Duodenal mucosa (tissue), 2 donors: ENCODE data around the gene SLC17A9.
A peak's percentile ranks its signal among the peaks of the same experiment; 100 is the strongest.

Experiments
- H3K27ac ChIP-seq: one replicate; pipeline ENCODE4 v1.7.0; 2013; ENCODE audit warnings: low read depth, low read length
- H3K27me3 ChIP-seq, 2 donors: one replicate each; pipeline ENCODE4 v1.7.0; 2013; ENCODE audit warnings: low read length in 2 of 2, control low read depth in 1 of 2; ENCODE audit not compliant: insufficient read depth in 2 of 2, control insufficient read depth in 1 of 2
- H3K36me3 ChIP-seq, 2 donors: one replicate each; pipeline ENCODE4 v1.7.0; 2013; ENCODE audit warnings: low read length in 2 of 2, control low read depth in 1 of 2; ENCODE audit not compliant: insufficient read depth in 2 of 2, control insufficient read depth in 1 of 2
- H3K4me1 ChIP-seq, 2 donors: one replicate each; pipeline ENCODE4 v1.7.0; 2013; ENCODE audit warnings: low read length in 2 of 2, control low read depth in 1 of 2; ENCODE audit not compliant: insufficient read depth in 2 of 2, control insufficient read depth in 1 of 2
- H3K4me3 ChIP-seq, 2 donors: one replicate each; pipeline ENCODE4 v1.7.0; 2013; ENCODE audit warnings: low read length in 2 of 2, low read depth in 1 of 2
- H3K9ac ChIP-seq, 2 donors: one replicate each; pipeline ENCODE4 v1.7.0; 2013; ENCODE audit warnings: low read length in 2 of 2, low read depth in 1 of 2
- H3K9me3 ChIP-seq, 2 donors: one replicate each; pipeline ENCODE4 v1.7.0; 2013; ENCODE audit warnings: low read length in 2 of 2, control low read depth in 1 of 2; ENCODE audit not compliant: control insufficient read depth in 1 of 2

Gene SLC17A9

DNA sequence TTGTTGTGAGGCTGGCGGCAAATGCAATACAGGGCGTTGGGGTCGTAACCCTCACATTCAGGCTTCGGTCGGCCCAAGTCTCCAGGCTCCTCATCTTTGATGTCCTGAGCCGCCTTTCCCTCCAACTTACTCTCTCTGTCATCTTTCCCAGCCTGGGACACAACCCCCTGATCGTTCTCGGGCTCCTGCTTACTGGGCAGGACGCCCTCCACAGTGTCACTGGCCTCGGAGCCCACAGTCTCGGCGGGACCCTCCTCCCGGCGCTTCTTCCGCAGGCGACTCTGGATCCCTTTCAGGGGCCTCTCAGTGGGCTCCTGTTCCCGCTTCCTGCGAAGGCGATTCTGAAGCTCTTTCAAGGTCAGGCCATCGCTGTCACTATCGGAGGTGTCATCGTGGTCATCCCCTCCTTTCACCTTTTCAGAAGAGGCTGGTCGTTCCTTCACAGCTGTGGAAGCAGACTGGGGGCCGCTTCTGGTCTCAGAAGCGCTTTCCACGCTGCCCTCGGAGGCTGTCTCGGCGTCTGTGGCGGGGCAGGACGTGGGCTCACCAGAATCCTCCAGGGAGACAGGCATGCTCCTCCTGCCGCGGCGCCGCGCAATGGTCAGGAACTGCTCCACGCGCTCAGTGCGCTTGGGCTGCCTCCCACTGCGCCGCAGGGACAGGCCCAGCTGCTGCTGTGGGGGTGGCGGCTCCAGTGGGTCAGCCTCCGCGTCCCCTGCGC lies 41.6 kb upstream of the SLC17A9 start:
- H3K27ac ChIP-seq, result no peak overlapping the region
- H3K36me3 ChIP-seq, result peaks cover 57 to 69% of the 10 kb centered on the region in 2 donors
- no peaks in the 10 kb centered on the region for H3K27me3 ChIP-seq
- no peaks in the 10 kb centered on the region for H3K9me3 ChIP-seq
- no peak overlapping the region for H3K9ac ChIP-seq
- no peak overlapping the region for H3K4me3 ChIP-seq
- peaks cover 9 to 15% of the 10 kb centered on the region in 2 donors for H3K4me1 ChIP-seq

DNA sequence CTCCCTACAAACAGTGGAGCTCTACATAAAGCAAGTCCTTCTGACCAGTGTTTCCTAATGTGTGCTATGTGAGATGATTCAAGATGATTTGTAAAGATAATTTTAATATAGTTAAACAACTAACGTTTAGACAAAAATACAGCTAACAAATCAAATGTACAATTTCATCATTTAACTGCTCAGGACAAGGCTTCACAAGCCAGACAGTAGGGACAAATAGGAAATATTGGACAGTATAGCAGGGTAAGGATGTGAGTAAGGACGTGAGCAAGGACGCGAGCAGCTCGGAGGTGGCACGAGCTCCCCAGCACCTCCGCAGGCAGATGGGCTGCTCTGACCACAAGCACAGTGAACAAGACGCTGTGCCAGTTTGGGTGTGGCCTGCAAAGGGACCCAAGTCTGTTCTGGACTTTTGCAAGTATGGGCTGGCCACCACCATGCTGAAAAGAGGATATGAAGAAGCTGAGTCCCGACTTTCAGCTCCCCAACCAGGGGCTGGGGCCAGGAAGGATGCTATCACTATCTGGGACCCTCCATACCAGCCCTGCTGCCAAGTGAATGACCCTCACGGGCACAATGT lies 40.7 kb upstream of the SLC17A9 start:
- Histone ChIP-seq H3K4me3 (no peak overlapping the region), H3K9me3 (no peaks in the 10 kb centered on the region), H3K27me3 (no peaks in the 10 kb centered on the region), H3K36me3 (peaks cover 48 to 61% of the 10 kb centered on the region in 2 donors), H3K9ac (no peak overlapping the region), H3K4me1 (peaks cover 17 to 19% of the 10 kb centered on the region in 2 donors), H3K27ac (no peak overlapping the region)

DNA sequence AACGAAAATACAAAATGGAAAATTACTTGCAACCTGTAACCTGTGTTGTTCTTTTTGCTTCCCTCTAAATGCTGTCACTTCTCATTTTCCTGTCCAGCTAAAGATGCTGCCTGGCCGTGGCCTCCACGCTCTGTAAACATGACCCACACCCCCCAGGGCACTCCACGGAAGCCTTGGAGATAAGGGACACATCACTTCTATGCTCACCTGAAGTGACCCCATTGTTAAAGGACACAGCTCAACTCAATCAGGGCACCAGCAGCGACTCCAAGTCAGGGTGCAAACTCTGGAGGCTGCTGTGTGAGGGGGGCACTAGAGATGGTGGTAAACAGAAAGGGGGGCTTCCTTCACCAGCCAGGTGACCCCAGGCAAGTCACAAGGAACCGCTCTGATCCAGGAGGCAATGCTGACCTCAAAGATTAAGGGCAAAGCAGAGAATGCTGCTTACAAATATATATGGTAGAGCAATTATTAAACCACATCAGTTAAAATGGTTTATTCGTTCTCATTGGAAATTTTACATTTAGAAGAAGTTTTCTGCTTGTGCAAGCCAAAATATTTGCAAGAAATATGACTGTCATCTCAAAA lies 39.4 kb upstream of the SLC17A9 start:
- no peaks in the 10 kb centered on the region for H3K9me3 ChIP-seq
- H3K4me1 ChIP-seq, result peaks cover 31% of the 10 kb centered on the region in 2 donors
- peaks cover 38 to 47% of the 10 kb centered on the region in 2 donors for H3K36me3 ChIP-seq
- no peak overlapping the region for H3K9ac ChIP-seq
- no peak overlapping the region for H3K27ac ChIP-seq
- no peak overlapping the region for H3K4me3 ChIP-seq
- H3K27me3 ChIP-seq, result no peaks in the 10 kb centered on the region

DNA sequence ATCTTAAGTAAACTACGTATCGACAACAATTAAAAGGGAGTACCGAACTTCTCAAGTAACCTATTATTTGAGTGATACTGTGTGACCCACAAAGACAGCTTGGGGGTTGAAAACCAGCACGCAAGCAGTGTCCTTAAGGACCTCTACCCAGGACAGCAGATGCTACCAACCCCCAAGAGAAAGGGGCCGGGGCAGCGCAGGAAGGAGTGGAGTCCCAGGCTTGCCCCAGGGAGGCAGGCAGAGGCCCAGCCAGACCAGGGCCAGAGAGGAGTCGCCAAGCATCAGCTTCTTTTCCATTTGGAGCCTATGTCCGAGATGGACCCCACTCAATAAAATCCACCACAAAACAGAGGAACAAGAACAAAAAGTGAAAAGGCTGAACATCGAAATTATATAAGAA lies 38.1 kb upstream of the SLC17A9 start:
- Histone ChIP-seq H3K4me1 (peaks cover 40 to 41% of the 10 kb centered on the region in 2 donors), H3K4me3 (no peak overlapping the region), H3K27ac (no peak overlapping the region), H3K9me3 (no peaks in the 10 kb centered on the region), H3K36me3 (peaks cover 31 to 34% of the 10 kb centered on the region in 2 donors), H3K9ac (no peak overlapping the region), H3K27me3 (no peaks in the 10 kb centered on the region)

DNA sequence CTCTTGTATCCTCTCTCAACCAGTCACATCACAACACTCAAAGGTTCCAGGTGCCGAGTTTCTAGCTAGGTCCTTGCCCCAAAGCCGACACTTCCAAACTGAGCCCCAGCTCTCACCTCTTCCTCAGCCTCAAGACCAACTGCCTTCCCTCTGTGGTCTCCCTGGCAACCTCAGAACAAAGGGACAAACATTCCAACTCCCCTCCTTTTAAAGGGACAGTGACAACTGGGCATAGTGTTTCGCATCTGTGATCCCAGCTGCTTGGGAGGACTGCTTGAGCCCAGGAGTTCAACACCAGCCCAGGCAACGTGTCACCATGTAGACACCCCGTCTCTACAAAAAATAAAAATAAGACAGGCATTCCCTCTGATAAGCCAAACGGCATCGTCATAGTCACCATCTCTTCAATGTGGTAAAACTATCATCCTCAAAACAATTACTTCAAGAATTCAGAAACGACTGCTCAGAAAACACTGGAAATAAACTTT lies 37.5 kb upstream of the SLC17A9 start:
- peak overlapping the region in 1 of 2 donors; percentile 38 for H3K4me3 ChIP-seq
- no peaks in the 10 kb centered on the region for H3K9me3 ChIP-seq
- H3K4me1 ChIP-seq, result peaks cover 46% of the 10 kb centered on the region in 2 donors
- H3K36me3 ChIP-seq, result peaks cover 25 to 28% of the 10 kb centered on the region in 2 donors
- no peak overlapping the region for H3K27ac ChIP-seq
- no peak overlapping the region for H3K9ac ChIP-seq
- no peaks in the 10 kb centered on the region for H3K27me3 ChIP-seq

DNA sequence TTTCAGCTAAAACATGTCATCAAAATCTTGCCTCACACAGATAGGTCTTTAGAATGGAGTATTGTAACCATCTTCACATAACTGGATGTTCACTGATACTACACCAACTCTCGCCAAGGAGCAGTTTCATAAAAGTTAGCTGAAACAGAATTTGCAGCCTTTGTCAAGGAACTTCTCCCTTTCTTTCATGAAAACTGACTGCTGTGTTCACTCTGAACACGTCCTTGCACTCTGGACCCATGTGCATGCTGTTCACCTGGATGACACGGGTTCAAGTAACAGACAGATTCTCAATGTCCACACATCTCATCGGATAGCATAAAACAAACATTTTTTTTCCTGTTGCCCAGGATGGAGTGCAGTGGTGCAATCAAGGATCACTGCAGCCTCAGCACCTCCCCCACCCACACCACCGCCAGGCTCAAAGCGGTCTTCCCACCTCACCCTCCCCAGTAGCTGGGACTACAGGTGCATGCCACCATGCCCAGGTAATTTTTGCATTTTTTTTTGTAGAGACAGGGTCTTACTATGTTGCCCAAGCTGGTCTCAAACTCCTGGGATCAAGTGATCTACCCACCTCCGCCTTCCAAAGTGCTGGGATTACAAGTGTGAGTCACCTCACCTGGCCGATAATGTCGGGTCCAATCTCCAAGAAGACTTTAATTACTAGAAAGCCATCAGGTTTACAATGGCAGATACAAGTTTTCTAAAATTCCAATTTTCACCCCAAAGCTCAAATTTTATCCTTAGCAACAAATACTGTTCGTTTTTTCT lies 35.6 kb upstream of the SLC17A9 start:
- Histone ChIP-seq H3K9me3 (no peaks in the 10 kb centered on the region), H3K36me3 (peaks cover 8 to 10% of the 10 kb centered on the region in 2 donors), H3K27me3 (no peaks in the 10 kb centered on the region), H3K9ac (no peak overlapping the region), H3K4me1 (peaks cover 60 to 64% of the 10 kb centered on the region in 2 donors), H3K27ac (no peak overlapping the region), H3K4me3 (no peak overlapping the region)

DNA sequence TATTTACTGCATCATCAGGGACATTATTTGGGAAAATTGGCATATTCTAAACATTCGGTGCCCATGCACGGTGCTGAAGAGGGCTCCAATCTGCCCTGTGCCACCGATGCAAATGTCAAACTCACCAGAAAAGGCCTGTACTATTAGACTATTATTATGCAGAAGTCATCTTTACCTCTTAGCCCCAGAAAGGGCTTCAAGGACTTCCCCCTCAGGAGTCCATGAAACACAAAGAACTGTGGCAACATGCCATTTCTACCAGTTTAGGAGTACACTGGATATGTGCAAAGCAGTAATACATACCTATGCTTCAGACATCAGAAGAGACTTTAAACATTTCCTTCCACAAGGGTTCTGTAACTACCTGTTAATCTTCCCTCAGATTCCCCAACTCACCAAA lies 34.8 kb upstream of the SLC17A9 start:
- H3K27me3 ChIP-seq, result no peaks in the 10 kb centered on the region
- H3K27ac ChIP-seq, result no peak overlapping the region
- no peak overlapping the region for H3K9ac ChIP-seq
- H3K4me1 ChIP-seq, result peaks cover 66 to 72% of the 10 kb centered on the region in 2 donors
- no peak overlapping the region for H3K4me3 ChIP-seq
- H3K36me3 ChIP-seq, result peaks cover 5 to 6% of the 10 kb centered on the region in 2 donors
- no peaks in the 10 kb centered on the region for H3K9me3 ChIP-seq

DNA sequence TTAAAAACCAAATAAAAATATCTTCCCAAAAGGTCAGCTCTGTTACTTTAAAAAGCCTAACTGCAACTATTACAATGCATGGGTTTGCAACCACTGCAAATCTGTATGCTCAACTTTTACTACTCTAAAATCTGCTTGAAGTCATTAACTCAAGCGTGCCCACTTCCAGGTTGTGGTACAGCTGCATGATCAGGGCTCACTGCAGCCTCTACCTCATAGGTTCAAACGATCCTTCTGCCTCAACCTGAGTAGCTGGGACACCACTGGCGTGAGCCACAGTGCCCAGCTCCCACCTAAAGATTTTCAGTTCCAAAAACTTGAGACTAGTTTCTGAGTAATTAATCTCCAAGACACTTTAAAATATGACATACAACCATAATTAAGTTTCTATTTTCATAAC lies 34.4 kb upstream of the SLC17A9 start:
- Histone ChIP-seq H3K4me1 (peaks cover 68 to 76% of the 10 kb centered on the region in 2 donors), H3K9me3 (no peaks in the 10 kb centered on the region), H3K27ac (no peak overlapping the region), H3K27me3 (no peaks in the 10 kb centered on the region), H3K4me3 (no peak overlapping the region), H3K9ac (no peak overlapping the region), H3K36me3 (peaks cover 2 to 3% of the 10 kb centered on the region in 2 donors)

DNA sequence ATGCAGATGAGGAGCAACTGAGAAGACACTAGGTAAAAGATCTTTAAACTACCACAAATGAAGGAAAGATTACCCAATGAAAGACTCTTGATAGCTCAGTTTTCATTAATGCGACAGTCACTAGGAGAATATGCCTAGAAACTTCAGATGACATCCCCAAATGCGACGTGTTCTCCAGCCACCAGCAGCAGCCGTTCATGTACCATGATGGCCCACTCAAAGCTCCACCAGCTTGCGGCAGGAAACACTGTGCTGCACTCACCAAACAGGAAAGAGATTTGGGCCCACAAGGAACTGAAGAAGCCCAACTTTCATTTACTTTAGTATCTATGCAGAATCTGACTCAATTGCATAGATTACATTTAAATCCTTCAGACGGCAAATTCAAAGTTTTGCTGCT lies 33.7 kb upstream of the SLC17A9 start:
- Histone ChIP-seq H3K27me3 (no peaks in the 10 kb centered on the region), H3K9me3 (no peaks in the 10 kb centered on the region), H3K4me1 (peaks cover 69 to 82% of the 10 kb centered on the region in 2 donors), H3K9ac (no peak overlapping the region), H3K27ac (no peak overlapping the region), H3K4me3 (no peak overlapping the region), H3K36me3 (no peaks in the 10 kb centered on the region)
